ENCODE results near the gene SLC7A4.

GRCh38 chr22:21051145-21051830 lies 18.9 kb upstream of the SLC7A4 start:
- TF ChIP-seq POLR2AphosphoS5 (IDR thresholded peaks at IDR 0.05; ENCODE audit: borderline replicate concordance, low read depth, low read length) (no peak), EZH2 (IDR thresholded peaks at IDR 0.05) (no peak)

Measured in SK-N-MC (cell line).